Heart left ventricle (tissue), 13 donors: ENCODE results near the gene GTF2H4.

Experiments used
- POLR2A ChIP-seq, 2 donors: fragments of 450-650 bp; IDR thresholded peaks; one replicate each; pipeline ENCODE4 v1.6.1; 2017; ENCODE audit warnings: antibody characterized with exemption in 2 of 2, mild to moderate bottlenecking in 2 of 2, moderate library complexity in 2 of 2
- TF ChIP-seq, protein P1 (sequence below), 12 donors: fragments of 200-600 bp; sonication (generic) in 4 of 12; IDR thresholded peaks; one replicate each; pipeline versions ENCODE4 v1.5.0 to v1.8.0; 2018 to 2022; ENCODE audit warnings: antibody characterized with exemption in 12 of 12, mild to moderate bottlenecking in 5 of 12
- donor health status: ischemic (EF 13 %, LVEDD 7.1; RV severe dilation, severe dysfunction).
- donor health status: DM: no; HTN: yes; CAD: no.
- donor health status: DM: no; HTN: no; CAD: no.
- donor health status: ischemic (EF 25% LVEDD 6.9; RV normal size, moderate dysfunction).
- donor health status: ischemic (EF 25% LVEDD 5.7; RV mildly dilated, moderate dysfunction).
- donor health status: ischemic (EF 35%, LVEDD 5.7; RV mildly dilated, moderate dysfunction).
- donor health status: nonischemic (EF 11% LVEDD 7.7; RV severe dilation, severe dysfunction).
- donor health status: DM: yes; HTN: yes; CAD: no.
- donor health status: PGD.
- donor health status: ischemic (EF 29% LVEDD 5.4; RV normal size, mild dysfunction).
- donor health status: nonischemic (EF 23%, LVEDD 6.1; RV moderate dilation, normal function).

DNA sequence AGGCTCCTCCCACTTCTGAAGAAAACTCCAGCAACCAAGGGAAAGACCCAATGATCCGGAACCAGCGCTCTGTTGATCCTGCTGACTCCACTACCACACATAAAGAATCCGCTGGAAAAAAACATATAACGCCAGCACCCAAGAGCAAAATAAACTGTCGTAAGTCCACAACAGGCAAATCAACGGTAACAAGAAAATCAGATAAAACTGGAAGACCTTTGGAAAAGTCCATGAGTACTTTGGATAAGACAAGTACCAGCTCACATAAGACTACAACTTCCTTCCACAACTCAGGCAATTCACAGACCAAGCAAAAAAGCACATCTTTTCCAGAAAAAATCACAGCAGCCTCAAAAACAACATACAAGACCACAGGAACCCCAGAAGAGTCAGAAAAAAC, 40.8 kb downstream of the GTF2H4 start:
- TF ChIP-seq, protein P1, sequence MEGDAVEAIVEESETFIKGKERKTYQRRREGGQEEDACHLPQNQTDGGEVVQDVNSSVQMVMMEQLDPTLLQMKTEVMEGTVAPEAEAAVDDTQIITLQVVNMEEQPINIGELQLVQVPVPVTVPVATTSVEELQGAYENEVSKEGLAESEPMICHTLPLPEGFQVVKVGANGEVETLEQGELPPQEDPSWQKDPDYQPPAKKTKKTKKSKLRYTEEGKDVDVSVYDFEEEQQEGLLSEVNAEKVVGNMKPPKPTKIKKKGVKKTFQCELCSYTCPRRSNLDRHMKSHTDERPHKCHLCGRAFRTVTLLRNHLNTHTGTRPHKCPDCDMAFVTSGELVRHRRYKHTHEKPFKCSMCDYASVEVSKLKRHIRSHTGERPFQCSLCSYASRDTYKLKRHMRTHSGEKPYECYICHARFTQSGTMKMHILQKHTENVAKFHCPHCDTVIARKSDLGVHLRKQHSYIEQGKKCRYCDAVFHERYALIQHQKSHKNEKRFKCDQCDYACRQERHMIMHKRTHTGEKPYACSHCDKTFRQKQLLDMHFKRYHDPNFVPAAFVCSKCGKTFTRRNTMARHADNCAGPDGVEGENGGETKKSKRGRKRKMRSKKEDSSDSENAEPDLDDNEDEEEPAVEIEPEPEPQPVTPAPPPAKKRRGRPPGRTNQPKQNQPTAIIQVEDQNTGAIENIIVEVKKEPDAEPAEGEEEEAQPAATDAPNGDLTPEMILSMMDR (IDR thresholded peaks at IDR 0.05): no peak
- TF ChIP-seq POLR2A (IDR thresholded peaks at IDR 0.05): no peak
